Neuronal stem cell (in vitro differentiated cells): ENCODE results near the gene TNS1.
A peak's percentile ranks its signal among the peaks of the same experiment; 100 is the strongest.

Source experiments
- DNase-seq: peaks from one replicate; pipeline ENCODE4 v3.0.0-alpha.2; 2013; ENCODE audit warnings: low spot score
- H2AFZ ChIP-seq: one replicate; pipeline ENCODE4 v1.6.1; 2013; ENCODE audit warnings: mild to moderate bottlenecking, low read length, inconsistent platforms
- H2AK5ac ChIP-seq: 2 replicates; pipeline ENCODE4 v1.6.1; 2013; ENCODE audit warnings: low read depth, mild to moderate bottlenecking, inconsistent platforms, low read length, moderate library complexity, mixed read lengths
- H2BK120ac ChIP-seq: 2 replicates; pipeline ENCODE4 v1.6.1; 2013; ENCODE audit warnings: low read depth, mild to moderate bottlenecking, inconsistent platforms, low read length, moderate library complexity, mixed read lengths
- H2BK12ac ChIP-seq: one replicate; pipeline ENCODE4 v1.6.1; 2013; ENCODE audit warnings: low read length, inconsistent platforms
- H2BK15ac ChIP-seq: 2 replicates; pipeline ENCODE4 v1.6.1; 2013; ENCODE audit warnings: mild to moderate bottlenecking, low read length, inconsistent platforms, mixed read lengths
- H2BK5ac ChIP-seq: one replicate; pipeline ENCODE4 v1.6.1; 2013; ENCODE audit warnings: inconsistent platforms, mild to moderate bottlenecking, low read length, moderate library complexity
- H3K14ac ChIP-seq: one replicate; pipeline ENCODE4 v1.6.1; 2013; ENCODE audit warnings: low read length, inconsistent platforms
- H3K18ac ChIP-seq: 2 replicates; pipeline ENCODE4 v1.6.1; 2013; ENCODE audit warnings: low read length, inconsistent platforms
- H3K23ac ChIP-seq: 2 replicates; pipeline ENCODE4 v1.6.1; 2013; ENCODE audit warnings: low read depth, mild to moderate bottlenecking, mixed read lengths, low read length, inconsistent platforms; ENCODE audit not compliant: poor library complexity
- H3K27ac ChIP-seq: replicated peaks from 3 replicates; pipeline ENCODE4 v1.5.1; 2013; ENCODE audit warnings: low read length, inconsistent platforms
- H3K27me3 ChIP-seq, 3 experiments: 2 replicates each; pipeline ENCODE4 v1.6.1; 2013; ENCODE audit warnings: low read length in 3 of 3, mild to moderate bottlenecking in 2 of 3, inconsistent platforms in 1 of 3, low read depth in 1 of 3, mixed read lengths in 1 of 3, moderate library complexity in 1 of 3; ENCODE audit not compliant: control insufficient read depth in 3 of 3, insufficient read depth in 3 of 3
- H3K36me3 ChIP-seq, 2 donors: replicated peaks in 1 of 2; 2 replicates each; pipeline ENCODE4 v1.6.1; 2013; ENCODE audit warnings: low read length in 2 of 2; ENCODE audit not compliant: control insufficient read depth in 2 of 2, insufficient read depth in 2 of 2
- H3K4ac ChIP-seq: 2 replicates; pipeline ENCODE4 v1.6.1; 2013; ENCODE audit warnings: inconsistent platforms, mild to moderate bottlenecking, low read length, moderate library complexity
- H3K4me1 ChIP-seq, 2 donors: 1 replicate in 1 of 2; 2 replicates in 1 of 2; pipeline ENCODE4 v1.6.1; 2013; ENCODE audit warnings: low read length in 2 of 2, low read depth in 1 of 2; ENCODE audit not compliant: control insufficient read depth in 2 of 2, insufficient read depth in 1 of 2
- H3K4me2 ChIP-seq: one replicate; pipeline ENCODE4 v1.6.1; 2013; ENCODE audit warnings: mild to moderate bottlenecking, low read length, inconsistent platforms; ENCODE audit not compliant: insufficient read depth, poor library complexity, severe bottlenecking
- H3K4me3 ChIP-seq, 2 donors: 2 replicates each; pipeline ENCODE4 v1.5.1; 2013; ENCODE audit warnings: low read length in 2 of 2, mild to moderate bottlenecking in 2 of 2, inconsistent platforms in 1 of 2, moderate library complexity in 1 of 2
- H3K79me1 ChIP-seq: one replicate; pipeline ENCODE4 v1.6.1; 2013; ENCODE audit warnings: low read depth, mild to moderate bottlenecking, inconsistent platforms, low read length, moderate library complexity
- H3K9ac ChIP-seq: one replicate; pipeline ENCODE4 v1.6.1; 2013; ENCODE audit warnings: mild to moderate bottlenecking, low read depth, low read length, inconsistent platforms; ENCODE audit not compliant: poor library complexity
- H3K9me3 ChIP-seq, 2 donors: replicated peaks in 1 of 2; 2 replicates each; pipeline versions ENCODE3 to v1.6.1; 2013; ENCODE audit warnings: low read length in 2 of 2, mild to moderate bottlenecking in 2 of 2, inconsistent platforms in 1 of 2, low read depth in 1 of 2, mixed read lengths in 1 of 2, moderate library complexity in 1 of 2; ENCODE audit not compliant: control insufficient read depth in 2 of 2, insufficient read depth in 1 of 2
- H4K8ac ChIP-seq: one replicate; pipeline ENCODE4 v1.6.1; 2013; ENCODE audit warnings: low read depth, mild to moderate bottlenecking, inconsistent platforms, low read length, moderate library complexity
- H4K91ac ChIP-seq: one replicate; pipeline ENCODE4 v1.6.1; 2013; ENCODE audit warnings: low read length, low read depth, mild to moderate bottlenecking, inconsistent platforms; ENCODE audit not compliant: poor library complexity
- WGBS, 2 donors: extraction: QIAGEN DNeasy Blood & Tissue Kit; methylation state at CpG; one replicate each; pipeline ENCODE4 v1.1.7; 2013; ENCODE audit warnings: missing lambda C conversion rate in 2 of 2, mixed read lengths in 1 of 2; ENCODE audit not compliant: insufficient read length in 2 of 2, insufficient replicate concordance in 1 of 2; ENCODE audit errors: extremely low coverage in 2 of 2; 5-methylcytosine and 5-hydroxymethylcytosine counted together

The TNS1 gene

GRCh38 chr2:217789736-217790181, 213.0 kb downstream of the TNS1 start:
- Histone ChIP-seq H3K4me1 (peaks cover 0 to 2% of the 10 kb centered on the region in 2 donors), H3K27ac (no peak overlapping the region), H3K9ac (no peak overlapping the region), H2BK15ac (no peak overlapping the region), H2AFZ (no peak overlapping the region), H3K4me2 (no peak overlapping the region), H3K4me3 (no peak overlapping the region), H4K91ac (no peak overlapping the region), H3K23ac (no peak overlapping the region), H3K36me3 (no peaks in the 10 kb centered on the region), H2BK12ac (peak overlapping the region; percentile 17), H3K79me1 (no peaks in the 10 kb centered on the region), H2BK120ac (no peak overlapping the region), H3K4ac (no peak overlapping the region), H2BK5ac (no peak overlapping the region), H2AK5ac (peak overlapping the region; percentile 21), H3K14ac (no peak overlapping the region), H3K18ac (peak overlapping the region; percentile 25), H4K8ac (no peak overlapping the region), H3K27me3 (peaks cover 0 to 4% (median 2%) of the 10 kb centered on the region in 3 experiments), H3K9me3 (peaks cover 0 to 3% of the 10 kb centered on the region in 2 donors)
- WGBS, 2 donors = no CpG with 5 or more reads among the region's 13 CpGs
- no peak for DNase-seq

DNA sequence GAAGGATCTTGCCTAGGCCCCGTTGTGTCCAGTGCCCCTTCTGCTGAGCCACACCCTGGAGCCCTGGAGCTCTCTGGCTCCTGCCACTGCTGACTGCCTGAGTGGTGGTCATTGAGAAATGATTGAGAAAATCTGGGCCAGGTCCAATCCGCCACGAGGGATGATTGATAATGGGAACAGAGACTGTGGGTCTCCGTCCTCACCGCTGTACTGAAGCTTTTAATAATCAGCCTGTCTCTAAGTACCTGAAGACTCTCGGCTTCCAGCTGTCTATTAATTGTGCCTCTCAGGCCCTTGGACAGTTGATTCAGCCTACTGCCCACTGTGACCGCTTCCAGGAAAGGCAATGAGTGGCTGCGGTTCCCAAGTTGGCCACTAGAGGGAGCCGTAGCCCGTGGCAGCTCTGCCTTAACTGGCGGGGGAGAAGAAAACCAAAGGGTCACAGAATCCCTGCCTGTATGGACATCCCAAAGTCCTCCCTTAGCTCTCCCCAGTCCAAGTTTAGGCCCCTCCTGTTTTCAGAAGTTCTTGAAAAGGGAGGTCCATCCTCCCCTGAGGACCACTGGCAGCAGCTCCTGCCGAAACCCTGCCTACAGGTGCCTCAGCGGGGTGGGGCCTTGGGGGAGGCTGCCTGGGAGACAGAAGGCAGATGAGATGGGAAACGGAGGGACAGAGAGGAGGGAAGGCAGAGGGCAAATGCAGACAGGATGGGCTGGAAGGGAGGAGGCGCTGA, 213.6 kb downstream of the TNS1 start:
- H2BK15ac ChIP-seq = peak overlapping the region; percentile 45
- no peak overlapping the region for H4K91ac ChIP-seq
- H3K4me2 ChIP-seq = no peak overlapping the region
- H4K8ac ChIP-seq = no peak overlapping the region
- H3K36me3 ChIP-seq = no peaks in the 10 kb centered on the region
- H3K79me1 ChIP-seq = no peaks in the 10 kb centered on the region
- H2BK12ac ChIP-seq = no peak overlapping the region
- H3K9ac ChIP-seq = no peak overlapping the region
- H2BK5ac ChIP-seq = no peak overlapping the region
- no peak overlapping the region for H3K23ac ChIP-seq
- H3K27ac ChIP-seq = no peak overlapping the region
- H2AFZ ChIP-seq = no peak overlapping the region
- peaks cover 0 to 4% (median 2%) of the 10 kb centered on the region in 3 experiments for H3K27me3 ChIP-seq
- DNase-seq = peak; percentile 81
- H3K18ac ChIP-seq = no peak overlapping the region
- peaks cover 0 to 2% of the 10 kb centered on the region in 2 donors for H3K9me3 ChIP-seq
- no CpG with 5 or more reads among the region's 15 CpGs for WGBS, 2 donors
- no peaks in the 10 kb centered on the region for H3K4me1 ChIP-seq
- no peak overlapping the region for H3K4ac ChIP-seq
- peak overlapping the region; percentile 96 for H2AK5ac ChIP-seq
- H2BK120ac ChIP-seq = no peak overlapping the region
- no peak overlapping the region for H3K14ac ChIP-seq
- no peak overlapping the region for H3K4me3 ChIP-seq

DNA sequence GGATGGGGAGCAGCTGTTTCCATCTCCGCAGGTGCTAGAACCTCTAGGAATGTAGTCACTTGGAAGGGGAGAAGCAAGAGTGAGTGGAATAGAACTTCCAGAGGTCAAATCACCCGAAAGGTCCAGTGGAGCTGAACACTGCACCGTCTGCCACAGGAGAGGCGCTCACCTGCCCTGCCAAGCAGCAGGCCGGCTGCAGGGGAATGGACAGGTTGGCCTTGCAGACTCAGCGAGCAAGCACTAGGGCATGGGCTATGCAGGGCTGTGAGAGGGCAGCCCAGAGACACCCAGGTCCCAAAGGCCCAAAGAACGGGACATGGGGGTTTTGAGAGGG, 214.2 kb downstream of the TNS1 start:
- H3K27ac ChIP-seq = no peak overlapping the region
- no CpG with 5 or more reads among the region's 7 CpGs for WGBS, 2 donors

GRCh38 chr2:217787160-217787877, 215.5 kb downstream of the TNS1 start:
- WGBS, 2 donors = no CpG with 5 or more reads among the region's 37 CpGs
- Histone ChIP-seq H3K4me2 (no peak overlapping the region), H3K27ac (no peak overlapping the region), H3K4ac (no peak overlapping the region), H3K14ac (no peak overlapping the region), H3K4me3 (no peak overlapping the region), H3K27me3 (peaks cover 0 to 4% (median 2%) of the 10 kb centered on the region in 3 experiments), H2BK120ac (no peak overlapping the region), H3K23ac (no peak overlapping the region), H3K36me3 (no peaks in the 10 kb centered on the region), H3K9me3 (peaks cover 0 to 2% of the 10 kb centered on the region in 2 donors), H3K9ac (no peak overlapping the region), H4K8ac (no peak overlapping the region), H2BK5ac (no peak overlapping the region), H2AK5ac (no peak overlapping the region), H2BK15ac (no peak overlapping the region), H3K18ac (no peak overlapping the region), H2AFZ (no peak overlapping the region), H4K91ac (no peak overlapping the region), H3K4me1 (no peaks in the 10 kb centered on the region), H2BK12ac (no peak overlapping the region), H3K79me1 (no peaks in the 10 kb centered on the region)
- DNase-seq = no peak

More for the DNA sequence above, 214.2 kb downstream of the TNS1 start:
- Histone ChIP-seq H2AFZ (no peak overlapping the region), H2BK5ac (no peak overlapping the region), H3K23ac (no peak overlapping the region), H2BK12ac (no peak overlapping the region), H3K4me1 (no peaks in the 10 kb centered on the region), H3K14ac (no peak overlapping the region), H3K9me3 (peaks cover 0 to 2% of the 10 kb centered on the region in 2 donors), H3K18ac (peak overlapping the region; percentile 78), H2BK120ac (no peak overlapping the region), H3K9ac (no peak overlapping the region), H3K4me3 (peak overlapping the region in 1 of 2 donors; percentile 38), H3K4me2 (no peak overlapping the region), H4K91ac (no peak overlapping the region), H3K4ac (no peak overlapping the region), H4K8ac (no peak overlapping the region), H2AK5ac (peak overlapping the region; percentile 96), H3K36me3 (no peaks in the 10 kb centered on the region), H2BK15ac (peak overlapping the region; percentile 45), H3K27me3 (peaks cover 0 to 4% (median 2%) of the 10 kb centered on the region in 3 experiments), H3K79me1 (no peaks in the 10 kb centered on the region)
- no peak for DNase-seq
